Measurements from ENCODE around the gene TMEM164. TPM values are rescaled to one million over a fixed set of nuclear protein-coding genes. Genes with fewer than 3 reads are reported as not detected.

The TMEM164 gene
- total RNA-seq, 1 donor from 2014 or later: 12.8 TPM

DNA sequence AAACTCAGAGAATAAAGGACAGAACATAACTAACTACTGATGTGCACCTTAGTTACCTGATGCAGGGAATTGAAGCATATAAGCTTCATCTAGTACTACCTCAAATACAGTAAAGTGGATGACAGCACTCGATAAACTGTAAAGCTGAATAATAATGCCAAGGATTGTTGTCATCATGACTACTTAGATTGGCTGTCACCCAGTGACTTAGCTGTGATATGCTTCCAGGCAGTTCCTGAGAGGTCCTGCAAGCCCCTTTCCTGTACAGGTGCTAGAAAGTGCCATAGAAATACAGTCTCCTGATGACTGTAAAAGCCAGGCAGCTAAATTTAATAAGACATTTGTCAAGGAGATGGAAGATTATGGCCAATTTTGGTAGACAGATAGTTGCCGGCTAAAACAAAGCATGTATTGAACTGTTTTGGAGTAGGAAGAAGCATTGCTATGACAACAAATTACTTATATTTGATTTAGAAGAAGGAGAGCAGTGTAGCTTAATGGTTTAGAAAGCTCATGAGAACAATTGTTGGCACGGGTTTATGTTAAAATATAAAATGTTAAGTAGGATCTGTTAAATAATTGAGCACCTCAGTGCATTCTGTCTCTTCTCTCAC is 29.7 kb downstream of the TMEM164 start:
- intact Hi-C loops (cut with DNase I): no loop called here
- ATAC-seq (no peak), DNase-seq (ENCODE audit: low spot score) (no peak)

DNA sequence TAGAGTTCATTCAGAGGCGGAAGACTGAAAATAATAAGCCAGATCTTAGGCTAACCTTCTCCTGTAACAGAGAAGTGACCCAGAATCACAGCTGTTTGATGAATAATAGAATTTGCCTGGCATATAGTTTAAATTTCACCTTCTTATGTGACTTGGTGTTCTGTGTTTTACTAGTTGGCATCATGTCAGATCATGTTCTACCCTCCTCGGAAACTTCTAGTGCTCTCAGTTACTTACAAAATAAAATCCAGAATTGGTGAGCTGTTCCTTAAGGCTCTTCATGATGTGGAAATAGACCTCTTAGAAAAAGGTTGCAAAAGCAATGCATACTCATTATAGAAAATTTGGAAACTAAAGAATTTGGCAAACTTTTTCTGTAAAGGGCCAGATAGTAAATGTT is 31.1 kb downstream of the TMEM164 start:
- DNase-seq (ENCODE audit: low spot score): no peak
- intact Hi-C loops (cut with DNase I): no loop called here
- no peak for ATAC-seq

DNA sequence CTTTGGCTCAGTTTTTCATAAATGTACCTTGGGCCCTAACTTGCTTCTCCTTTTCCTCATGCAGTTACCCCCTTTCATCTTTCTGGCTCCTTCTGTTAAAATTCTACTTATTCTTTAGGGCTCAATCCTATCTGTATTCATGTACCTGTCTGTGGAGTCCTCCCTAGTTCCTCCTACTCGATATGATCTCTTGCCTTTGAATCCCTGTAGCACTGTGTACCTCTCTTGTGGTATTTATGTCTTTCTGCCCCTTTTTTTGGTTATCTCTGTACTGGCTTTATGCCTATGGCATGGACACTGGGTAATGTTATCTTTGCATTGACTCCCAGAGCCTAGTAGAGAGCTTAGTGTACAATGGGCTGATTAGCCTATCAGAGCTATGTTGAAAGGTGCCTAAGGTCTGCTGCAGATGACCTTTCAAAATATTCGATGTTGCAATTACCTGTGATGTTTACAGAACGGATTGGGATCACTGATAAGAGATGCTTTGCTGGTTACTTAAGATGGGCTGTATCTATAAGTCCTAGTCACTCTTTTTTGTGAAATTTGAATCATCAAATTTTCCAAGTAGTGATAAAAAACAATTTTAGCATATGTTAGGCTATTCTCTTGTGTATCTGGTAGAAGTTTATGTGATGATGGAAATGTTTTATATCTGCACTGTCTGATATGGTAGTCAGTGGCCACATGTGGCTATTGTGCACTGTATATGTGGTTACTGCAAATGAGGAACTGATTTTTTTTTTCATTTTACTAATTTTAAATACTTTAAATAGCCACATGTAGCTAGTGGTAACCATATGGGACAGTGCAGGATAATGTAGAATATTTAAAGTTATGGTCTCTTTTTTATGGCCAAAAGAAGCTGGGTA is 33.5 kb downstream of the TMEM164 start:
- DNase-seq (ENCODE audit: low spot score) (no peak), ATAC-seq (no peak)
- intact Hi-C loops (cut with DNase I): no loop called here

DNA sequence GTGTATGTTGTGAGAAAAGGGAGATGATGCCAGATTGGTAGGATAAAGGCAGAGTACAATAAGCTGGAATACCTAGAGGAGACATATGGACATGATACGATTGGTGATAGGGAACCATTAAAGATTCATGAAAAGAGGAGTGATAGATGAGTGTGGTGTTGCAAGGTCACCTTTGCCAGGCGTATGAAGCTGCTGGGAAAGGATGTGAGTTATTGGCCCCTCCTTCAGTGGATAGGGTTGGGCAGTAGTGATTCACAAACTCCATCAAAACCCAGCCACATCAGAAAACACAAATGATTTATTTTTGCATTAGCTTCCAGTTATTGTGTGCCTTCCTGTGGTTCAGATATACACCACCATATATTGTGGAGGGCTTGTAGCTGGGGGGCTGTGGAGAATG is 34.3 kb downstream of the TMEM164 start:
- no peak for ATAC-seq
- no peak for DNase-seq (ENCODE audit: low spot score)
- intact Hi-C loops (cut with DNase I): no loop called here

DNA sequence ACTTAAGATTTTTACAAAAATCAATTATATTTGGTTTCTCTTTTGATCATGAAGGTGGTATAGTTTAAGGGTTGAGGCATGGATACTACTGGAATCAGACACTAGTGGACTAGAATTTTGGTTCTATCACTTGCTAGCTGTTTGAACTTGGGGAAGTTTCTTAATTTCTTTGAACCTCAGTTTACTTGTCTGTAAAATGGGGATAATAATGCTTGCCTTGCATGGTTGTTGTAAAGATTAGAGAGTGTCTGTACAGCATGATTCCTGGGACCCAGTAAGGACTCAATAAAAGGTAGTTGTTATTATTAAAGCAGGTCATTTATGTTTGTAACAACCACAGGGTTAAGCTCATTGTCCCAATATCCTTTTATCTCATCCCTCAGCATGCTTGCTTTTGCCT is 36.0 kb downstream of the TMEM164 start:
- DNase-seq (ENCODE audit: low spot score) (no peak), ATAC-seq (no peak)
- intact Hi-C loops (cut with DNase I): no loop called here

DNA sequence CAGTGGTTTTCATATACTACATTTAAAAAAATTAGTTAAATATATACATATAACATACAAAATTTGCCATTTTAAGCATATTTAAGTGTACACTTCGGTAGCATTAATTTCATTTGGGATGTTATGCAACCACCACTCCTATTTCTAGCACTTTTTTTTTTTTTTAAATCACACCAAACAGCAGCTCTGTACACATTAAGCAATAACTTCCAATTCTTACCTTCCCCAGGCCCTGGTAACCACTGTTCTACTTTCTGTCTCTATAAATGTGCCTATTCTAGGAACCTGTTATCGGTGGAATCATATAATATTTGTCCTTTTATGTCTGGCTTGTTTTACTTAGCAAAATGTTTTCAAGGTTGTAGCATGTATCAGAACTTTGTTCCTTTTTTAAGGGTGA is 39.1 kb downstream of the TMEM164 start:
- intact Hi-C loops (cut with DNase I): no loop called here
- ATAC-seq (no peak), DNase-seq (ENCODE audit: low spot score) (no peak)

DNA sequence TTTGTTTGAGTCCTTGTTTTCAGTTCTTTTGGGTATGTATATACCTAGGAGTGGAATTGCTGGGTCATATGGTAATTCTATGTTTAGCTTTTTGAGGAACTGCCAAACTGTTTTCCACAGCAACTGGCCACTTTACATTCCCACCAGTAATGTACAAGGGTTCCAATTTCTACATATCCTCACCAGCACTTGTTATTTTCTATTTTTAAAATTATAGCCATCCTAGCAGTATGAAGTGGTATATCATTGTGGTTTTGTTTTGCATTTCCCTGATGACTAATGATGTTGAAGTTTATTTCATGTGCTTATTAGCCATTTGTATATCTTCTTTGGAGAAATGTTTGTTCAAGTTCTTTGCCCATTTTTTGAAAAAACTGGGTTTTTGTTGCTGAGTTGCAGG is 39.6 kb downstream of the TMEM164 start:
- no peak for DNase-seq (ENCODE audit: low spot score)
- ATAC-seq: no peak
- intact Hi-C loops (cut with DNase I): no loop called here

DNA sequence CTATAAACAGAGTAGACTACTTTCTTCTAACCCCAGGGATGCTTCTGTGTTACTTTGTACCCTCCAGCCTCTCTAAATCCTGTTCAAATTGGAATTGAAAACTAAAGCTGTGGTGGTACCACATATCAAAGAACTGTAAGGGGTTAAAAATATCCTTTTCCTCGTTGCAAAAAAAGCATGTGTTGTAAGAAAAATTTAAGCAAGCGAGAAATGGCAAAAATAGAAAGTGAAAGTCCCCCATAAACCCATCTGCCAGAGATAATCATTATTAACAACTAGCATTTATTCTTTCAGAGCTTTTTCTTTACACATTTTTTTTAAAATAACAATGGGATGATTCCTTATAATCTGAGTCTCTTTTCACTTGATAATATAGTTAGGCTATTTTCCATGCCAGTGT is 40.6 kb downstream of the TMEM164 start:
- DNase-seq (ENCODE audit: low spot score) (no peak), ATAC-seq (no peak)
- intact Hi-C loops (cut with DNase I): no loop called here

DNA sequence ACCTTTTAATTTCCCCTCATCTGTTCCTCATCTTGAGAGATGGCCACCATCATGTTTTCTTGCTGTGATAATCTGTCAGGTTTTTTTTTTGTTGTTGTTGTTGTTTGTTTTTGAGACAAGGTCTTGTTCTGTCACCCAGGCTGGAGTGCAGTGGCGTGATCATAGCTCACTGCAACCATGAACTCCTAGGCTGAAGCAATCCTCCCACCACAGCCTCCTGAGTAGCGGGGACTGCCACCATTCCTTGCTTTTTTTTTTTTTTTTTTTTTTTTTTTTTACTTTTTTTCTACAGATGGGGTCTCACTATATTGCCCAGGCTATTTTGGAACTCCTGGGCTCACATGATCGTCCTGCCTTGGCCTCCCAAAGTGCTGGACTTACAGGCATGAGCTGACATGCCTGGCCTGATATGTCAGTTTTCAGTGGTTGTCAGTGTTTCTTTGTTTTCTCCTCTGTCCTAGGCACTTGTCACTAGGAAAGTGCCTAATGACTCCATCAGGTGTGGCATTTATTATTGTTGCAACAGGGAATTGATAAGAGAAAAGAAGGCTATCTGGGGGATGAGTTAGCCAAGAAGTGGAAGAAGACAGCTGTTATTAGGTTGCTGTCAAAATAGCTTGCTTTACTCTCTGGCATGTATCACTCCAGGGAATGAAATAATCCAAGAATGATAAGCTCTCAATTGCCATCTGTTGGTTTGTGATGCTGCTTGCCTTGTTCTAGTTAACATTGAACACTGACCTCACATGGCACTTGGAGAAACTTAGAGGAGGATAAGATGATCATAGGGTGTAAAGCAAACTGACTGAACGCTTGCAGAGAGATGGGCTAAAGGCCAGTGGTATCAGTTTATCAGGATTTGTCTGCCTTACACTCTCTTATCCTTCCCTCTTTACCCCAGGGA is 41.7 kb downstream of the TMEM164 start:
- DNase-seq (ENCODE audit: low spot score): no peak
- ATAC-seq: no peak
- intact Hi-C loops (cut with DNase I): no loop called here

DNA sequence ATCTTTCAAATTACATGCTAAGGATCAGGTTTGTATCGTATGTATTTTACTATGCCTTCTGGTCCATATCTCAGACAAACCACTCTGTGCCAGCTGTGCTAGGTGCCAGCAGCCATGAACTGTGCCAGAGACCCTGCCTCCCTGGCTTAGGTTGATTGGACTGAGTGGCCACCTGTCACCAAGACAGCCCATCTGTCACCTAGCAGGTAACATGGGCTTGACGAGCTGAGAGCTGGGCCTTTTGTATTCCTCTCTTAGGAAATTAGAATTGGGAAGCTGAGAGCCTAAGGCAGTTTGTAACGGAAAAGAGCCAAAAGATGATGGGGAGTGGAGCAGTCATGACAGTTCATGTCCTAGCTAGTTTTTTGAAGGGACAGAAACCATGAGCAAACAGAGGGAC is 42.5 kb downstream of the TMEM164 start:
- ATAC-seq (no peak), DNase-seq (ENCODE audit: low spot score) (no peak)
- intact Hi-C loops (cut with DNase I): no loop called here

DNA sequence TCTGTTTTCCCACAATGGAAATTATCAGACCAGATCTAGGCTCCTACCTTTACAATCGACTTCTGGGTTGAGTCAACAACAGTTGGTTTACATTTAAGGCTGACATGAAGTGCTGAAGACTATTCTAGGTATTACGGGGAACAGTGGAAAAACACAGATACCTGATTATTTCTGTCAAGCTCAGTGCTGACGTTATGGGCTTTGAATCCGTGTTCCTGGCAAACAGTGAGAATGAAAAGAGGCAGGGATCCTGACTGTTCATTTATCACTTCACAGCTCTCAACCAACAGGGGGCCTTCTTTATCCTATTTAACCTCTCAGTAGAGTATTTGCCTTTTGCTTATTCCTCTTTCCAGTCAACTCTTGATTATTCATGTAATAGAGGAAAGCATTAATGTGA is 43.1 kb downstream of the TMEM164 start:
- DNase-seq (ENCODE audit: low spot score) (no peak), ATAC-seq (no peak)
- intact Hi-C loops (cut with DNase I): no loop called here

DNA sequence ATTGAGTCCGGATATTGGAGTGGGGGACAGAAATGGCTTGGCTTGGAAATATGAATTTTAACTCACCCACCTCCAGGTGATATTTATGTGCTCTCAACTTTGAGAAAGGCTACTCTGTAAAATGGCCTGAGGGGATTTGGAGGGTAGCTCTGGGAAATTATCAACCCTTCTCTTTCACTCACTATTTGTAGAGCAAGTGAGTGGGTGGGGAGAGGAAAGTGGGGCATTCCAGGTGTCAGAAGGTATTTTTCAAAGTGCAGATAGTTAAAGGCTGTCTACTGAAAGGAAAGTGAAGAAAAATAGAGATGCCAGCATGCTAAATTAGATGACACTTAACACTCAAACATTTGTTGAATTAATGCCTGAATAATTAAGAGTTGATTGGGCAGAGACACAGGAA is 44.1 kb downstream of the TMEM164 start:
- intact Hi-C loops (cut with DNase I): no loop called here
- ATAC-seq (no peak), DNase-seq (ENCODE audit: low spot score) (no peak)

DNA sequence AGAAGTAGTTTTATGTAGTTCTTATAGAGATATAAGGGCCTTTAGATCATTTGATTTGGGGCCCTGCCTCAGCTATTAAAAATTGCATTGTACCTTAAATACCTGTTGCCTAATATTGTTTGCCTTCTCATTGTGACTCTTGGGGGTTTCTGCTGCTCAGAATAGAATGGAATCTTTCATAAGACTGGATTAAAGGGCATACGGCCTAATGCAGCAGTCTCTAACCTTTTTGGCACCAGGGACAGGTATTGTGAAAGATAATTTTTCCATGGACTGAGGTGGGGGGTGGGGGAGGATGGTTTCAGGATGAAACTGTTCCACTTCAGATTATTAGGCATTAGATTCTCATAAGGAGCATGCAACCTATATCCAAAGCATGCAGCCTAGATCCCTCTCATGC is 46.2 kb downstream of the TMEM164 start:
- no peak for ATAC-seq
- intact Hi-C loops (cut with DNase I): no loop called here
- DNase-seq (ENCODE audit: low spot score): no peak

DNA sequence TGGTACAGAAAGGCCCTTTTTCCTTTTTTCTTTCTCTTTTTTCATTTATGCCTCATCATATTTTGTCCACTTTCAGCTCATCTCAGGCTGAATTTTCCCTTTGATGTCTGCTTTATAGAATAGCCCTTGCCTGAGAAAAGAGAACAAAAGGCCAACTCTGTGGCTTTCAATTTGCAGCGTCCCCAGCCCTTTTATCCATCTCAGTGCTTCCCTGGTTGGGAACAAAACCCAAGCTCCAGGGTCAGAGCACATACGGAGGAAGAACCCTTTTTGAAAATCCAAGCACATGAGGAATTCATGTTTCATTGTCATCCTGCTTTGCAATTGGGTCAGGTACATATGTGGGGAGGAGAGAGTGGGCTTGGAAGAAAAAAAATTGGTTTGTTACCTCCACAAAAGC is 47.5 kb downstream of the TMEM164 start:
- no peak for ATAC-seq
- intact Hi-C loops (cut with DNase I): no loop called here
- DNase-seq (ENCODE audit: low spot score): no peak

DNA sequence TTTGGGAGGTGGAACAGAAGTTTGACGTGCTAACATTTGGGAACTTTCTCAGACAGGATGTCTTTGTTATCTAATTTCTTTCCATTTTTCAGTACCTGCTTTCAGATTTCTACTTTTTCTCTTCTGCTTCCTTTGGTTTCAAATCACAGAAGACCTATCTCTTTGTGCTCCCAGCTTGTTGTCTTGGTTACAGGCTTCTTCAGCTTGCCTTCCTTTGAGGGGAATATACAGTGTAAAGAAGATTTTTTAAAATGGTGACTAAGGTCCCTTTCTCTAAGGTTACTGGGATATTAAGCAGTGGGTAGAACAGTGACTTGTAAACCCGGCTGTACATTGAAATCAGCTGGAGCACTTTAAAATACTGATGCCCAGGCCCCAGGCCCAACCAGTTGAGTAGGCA is 48.0 kb downstream of the TMEM164 start:
- ATAC-seq (no peak), DNase-seq (ENCODE audit: low spot score) (no peak)
- intact Hi-C loops (cut with DNase I): no loop called here

DNA sequence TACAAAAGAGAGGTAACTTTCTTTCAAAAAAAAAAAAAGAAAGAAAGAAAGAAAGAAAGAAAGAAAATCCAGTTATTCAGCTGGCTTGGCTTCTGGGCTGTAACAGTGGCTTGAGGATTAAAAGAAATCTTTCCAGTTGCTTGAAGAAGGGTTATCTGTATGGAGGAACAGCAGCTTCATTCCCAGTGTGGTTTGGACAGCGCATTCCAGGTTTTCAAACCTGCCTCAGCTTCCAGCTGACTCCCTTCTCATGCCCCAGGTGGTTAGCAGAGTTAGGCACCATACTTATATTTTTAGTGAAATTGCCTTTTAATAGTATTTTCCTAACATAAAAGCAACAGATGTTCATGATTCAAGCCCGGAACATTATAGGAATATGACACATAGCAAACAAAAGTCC is 48.6 kb downstream of the TMEM164 start:
- intact Hi-C loops (cut with DNase I): no loop called here
- ATAC-seq (no peak), DNase-seq (ENCODE audit: low spot score) (no peak)

DNA sequence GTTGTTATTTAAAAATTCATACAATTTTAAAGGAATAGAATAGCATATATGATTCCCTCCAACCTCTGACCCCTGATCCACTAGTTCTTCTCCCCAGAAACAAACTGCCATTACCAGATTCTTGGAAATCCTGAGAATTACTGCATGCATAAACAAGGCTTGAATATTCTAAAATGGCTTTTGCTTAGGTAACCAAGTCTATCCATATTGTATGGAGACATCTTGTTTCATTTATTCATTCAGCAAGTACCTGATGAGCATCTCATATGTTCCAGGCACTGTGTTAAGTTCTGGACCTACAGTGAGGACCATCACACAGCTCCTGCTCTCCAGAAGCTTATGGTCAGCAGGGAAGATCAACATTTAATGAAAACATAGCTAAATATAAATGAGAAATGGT is 49.4 kb downstream of the TMEM164 start:
- intact Hi-C loops (cut with DNase I): no loop called here
- ATAC-seq (no peak), DNase-seq (ENCODE audit: low spot score) (no peak)

DNA sequence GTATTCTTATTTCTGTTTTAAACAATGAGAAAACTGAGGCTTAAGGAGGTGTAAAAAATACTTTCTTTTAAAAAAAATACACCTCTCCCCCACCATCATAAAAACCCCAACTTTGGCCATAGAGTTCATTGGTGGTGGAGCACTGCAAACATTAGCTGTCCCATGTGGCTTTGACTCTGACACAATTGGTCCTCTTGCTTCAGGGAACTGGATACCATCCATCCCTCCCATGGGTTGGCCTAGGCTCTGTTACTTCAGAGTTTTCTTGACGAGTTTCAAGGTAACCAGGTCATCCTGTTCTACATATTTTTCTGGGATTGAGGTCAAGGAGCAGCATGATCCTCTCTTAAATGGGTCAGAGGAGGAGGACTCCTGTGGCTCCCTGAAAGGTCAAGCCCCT is 50.5 kb downstream of the TMEM164 start:
- DNase-seq (ENCODE audit: low spot score): no peak
- intact Hi-C loops (cut with DNase I): no loop called here
- ATAC-seq: no peak

DNA sequence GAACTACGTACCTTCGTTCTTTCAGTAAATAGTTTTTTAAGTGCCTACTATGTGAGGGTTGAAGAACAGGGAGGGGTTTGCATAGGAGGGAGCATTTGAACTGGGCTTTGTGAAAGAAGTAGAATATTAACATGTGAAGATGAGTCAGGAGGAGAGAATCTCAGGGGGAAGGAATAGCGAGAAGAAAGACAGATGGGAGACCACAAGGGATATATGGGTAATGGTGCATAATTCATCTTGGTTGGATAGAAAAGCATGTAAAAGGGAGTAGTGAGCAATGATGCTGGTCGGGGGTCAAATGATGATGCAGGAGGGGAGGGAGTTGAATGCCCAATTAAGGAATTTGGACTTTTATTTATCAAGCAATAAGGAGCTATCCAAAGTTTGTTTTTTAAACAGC is 52.7 kb downstream of the TMEM164 start:
- ATAC-seq (no peak), DNase-seq (ENCODE audit: low spot score) (no peak)
- intact Hi-C loops (cut with DNase I): no loop called here

DNA sequence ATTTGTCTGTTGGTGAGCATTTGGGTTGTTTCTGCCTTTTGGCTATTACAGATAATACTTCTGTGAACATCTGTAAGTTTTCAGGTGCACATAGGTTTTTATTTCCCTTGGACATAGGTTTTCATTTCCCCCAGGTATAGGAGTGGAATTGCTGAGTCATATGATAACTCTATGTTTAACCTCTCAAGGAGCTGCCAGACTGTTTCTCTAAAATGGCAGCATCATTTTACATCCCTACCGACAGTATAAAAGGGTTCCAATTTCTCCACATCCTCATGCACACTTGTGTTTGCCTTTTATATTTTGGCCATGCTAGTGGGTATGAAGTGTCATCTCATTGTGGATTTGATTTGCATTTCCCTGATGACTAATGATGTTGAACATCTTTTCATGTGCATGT is 53.5 kb downstream of the TMEM164 start:
- no peak for ATAC-seq
- no peak for DNase-seq (ENCODE audit: low spot score)
- intact Hi-C loops (cut with DNase I): no loop called here

All from sciatic nerve (tissue), 2 donors.